ENCODE results near the gene CGB8.
A peak's percentile ranks its signal among the peaks of the same experiment; 100 is the strongest.

Gene CGB8

GRCh38 chr19:49085020-49085867 lies 36.3 kb upstream of the CGB8 start, which contains the start of gene SNRNP70:
TSS of gene SNRNP70 (plus strand) at chr19:49085451. CDS start at chr19:49086415, 964 bp downstream.
- peak; percentile 98 for TF ChIP-seq POLR2AphosphoS5 (IDR thresholded peaks at IDR 0.05; ENCODE audit: low read depth)
- TF ChIP-seq REST (IDR thresholded peaks at IDR 0.05; ENCODE audit: insufficient replicate concordance, low read depth): peak; percentile 75
- no peak for TF ChIP-seq CTCF (IDR thresholded peaks at IDR 0.05; ENCODE audit: insufficient read depth, low read length)
- H3K27ac ChIP-seq (replicated peaks): peak within 1 kb of the TSS; percentile 95
- no peaks in the 10 kb centered on the region for H3K27me3 ChIP-seq (ENCODE audit: insufficient read depth, poor library complexity, severe bottlenecking)
- DNase-seq (ENCODE audit: low read depth in 1 of 2, low spot score in 1 of 2): peak; percentile 98 to 99
- peak within 1 kb of the TSS; percentile 94 for H3K4me3 ChIP-seq (replicated peaks; ENCODE audit: insufficient read depth, low read length)

- Histone ChIP-seq H3K27me3 (ENCODE audit: insufficient read depth, poor library complexity, severe bottlenecking) (no peaks in the 10 kb centered on the region), H3K4me3 (replicated peaks; ENCODE audit: insufficient read depth, low read length) (peak overlapping the region; percentile 94), H3K27ac (replicated peaks) (peak overlapping the region; percentile 95)
- DNase-seq (ENCODE audit: low read depth in 1 of 2, low spot score in 1 of 2): no peak
- TF ChIP-seq REST (IDR thresholded peaks at IDR 0.05; ENCODE audit: insufficient replicate concordance, low read depth) (no peak), CTCF (IDR thresholded peaks at IDR 0.05; ENCODE audit: insufficient read depth, low read length) (no peak), POLR2AphosphoS5 (IDR thresholded peaks at IDR 0.05; ENCODE audit: low read depth) (no peak), GABPA (IDR thresholded peaks at IDR 0.05; ENCODE audit: low read depth) (no peak), SPI1 (IDR thresholded peaks at IDR 0.05; ENCODE audit: borderline replicate concordance, low read depth) (no peak)
Observed at GRCh38 chr19:49084206-49085019, 35.5 kb upstream of the CGB8 start.

GRCh38 chr19:49081273-49081672 lies 32.4 kb upstream of the CGB8 start:
- DNase-seq (ENCODE audit: low read depth in 1 of 2, low spot score in 1 of 2): no peak
- Histone ChIP-seq H3K27me3 (ENCODE audit: insufficient read depth, poor library complexity, severe bottlenecking) (no peaks in the 10 kb centered on the region), H3K4me3 (replicated peaks; ENCODE audit: insufficient read depth, low read length) (no peak overlapping the region), H3K27ac (replicated peaks) (no peak overlapping the region)
- TF ChIP-seq GABPA (IDR thresholded peaks at IDR 0.05; ENCODE audit: low read depth): no peak
- TF ChIP-seq REST (IDR thresholded peaks at IDR 0.05; ENCODE audit: insufficient replicate concordance, low read depth): no peak
- TF ChIP-seq POLR2AphosphoS5 (IDR thresholded peaks at IDR 0.05; ENCODE audit: low read depth): no peak
- no peak for TF ChIP-seq CTCF (IDR thresholded peaks at IDR 0.05; ENCODE audit: insufficient read depth, low read length)
- TF ChIP-seq SPI1 (IDR thresholded peaks at IDR 0.05; ENCODE audit: borderline replicate concordance, low read depth): no peak

All from HL-60 (cell line).